Neural progenitor cell (in vitro differentiated cells): ENCODE results near the gene GLCCI1.

Experiments
- CTCF ChIP-seq: fragments of 200-600 bp; sonication (generic); IDR thresholded peaks from 2 replicates; pipeline ENCODE4 v1.5.1; 2017; ENCODE audit warnings: antibody characterized with exemption, mild to moderate bottlenecking
- EZH2 ChIP-seq: fragments of 200-600 bp; sonication (generic); IDR thresholded peaks from 2 replicates; pipeline ENCODE4 v1.6.1; 2017; ENCODE audit warnings: antibody characterized with exemption, mild to moderate bottlenecking, moderate library complexity
- EZH2phosphoT487 ChIP-seq: fragments of 200-600 bp; sonication (generic); IDR thresholded peaks from 2 replicates; pipeline ENCODE4 v1.6.1; 2017; ENCODE audit warnings: antibody characterized with exemption

- TF ChIP-seq CTCF (no peak), EZH2 (no peak), EZH2phosphoT487 (no peak)
Observed at GRCh38 chr7:8092140-8092539, 123.5 kb downstream of the GLCCI1 start.
